Esophagus squamous epithelium (tissue), 5 donors: ENCODE data around the gene FGF12. TPM values are rescaled to one million over a fixed set of nuclear protein-coding genes. Genes with fewer than 3 reads are reported as not detected.

ENCODE experiments used
- DNase-seq: peaks from one replicate; lab custom pipeline; 2025; lab: John Stamatoyannopoulos, UW
- H3K27ac ChIP-seq, 4 donors: fragments of 200-600 bp; sonication (generic); one replicate each; pipeline ENCODE4 v1.5.1; 2016 to 2019; ENCODE audit warnings: mild to moderate bottlenecking in 1 of 4
- H3K27me3 ChIP-seq, 4 donors: fragments of 200-600 bp; sonication (generic); 1 replicate in 3 of 4; 2 replicates in 1 of 4; pipeline versions ENCODE4 v1.5.1 to v1.6.0; 2017 to 2021; ENCODE audit warnings: antibody characterized with exemption in 1 of 4
- H3K36me3 ChIP-seq, 3 donors: fragments of 200-600 bp; sonication (generic); one replicate each; pipeline ENCODE4 v1.5.1; 2016 to 2019
- H3K4me1 ChIP-seq, 3 donors: fragments of 200-600 bp; sonication (generic); one replicate each; pipeline ENCODE4 v1.5.1; 2017 to 2019
- H3K4me3 ChIP-seq, 4 donors: fragments of 200-600 bp; sonication (generic); 1 replicate in 3 of 4; 2 replicates in 1 of 4; pipeline ENCODE4 v1.5.1; 2016 to 2019; ENCODE audit warnings: mild to moderate bottlenecking in 2 of 4, moderate library complexity in 1 of 4
- H3K9me3 ChIP-seq, 3 donors: fragments of 200-600 bp; sonication (generic); one replicate each; pipeline ENCODE4 v1.5.1; 2016 to 2019
- CTCF ChIP-seq, 6 experiments: fragments of 450-650 bp in 4 of 6; fragments of 200-600 bp in 2 of 6; sonication (generic) in 2 of 6; IDR thresholded peaks; one replicate each; pipeline ENCODE4 v1.5.1; 2016 to 2019; ENCODE audit warnings: antibody characterized with exemption in 6 of 6, mild to moderate bottlenecking in 4 of 6, moderate library complexity in 4 of 6
- POLR2A ChIP-seq, 4 donors: fragments of 450-650 bp; IDR thresholded peaks; one replicate each; pipeline ENCODE4 v1.6.1; 2017; ENCODE audit warnings: antibody characterized with exemption in 4 of 4, mild to moderate bottlenecking in 4 of 4, moderate library complexity in 3 of 4
- WGBS, 2 donors: methylation state at CpG; one replicate each; pipeline ENCODE4 v1.1.5; 2018; 5-methylcytosine and 5-hydroxymethylcytosine counted together
- intact Hi-C: fragments of 100-400 bp; cut with DNase I; formaldehyde crosslinking; loops from one replicate; pipeline ENCODE4 v1.15.0; 2022
- total RNA-seq, 4 donors: library from RNA; depleted of rRNA; stranded (reverse); fragments of >200 nt; gene quantifications; one replicate each; pipeline ENCODE4 v1.1.0, GENCODE V29; 2016
- donor health status: DM: yes; HTN: yes; CAD: no.

FGF12 gene
- total RNA-seq, 4 donors from 2014 or later, result 0.18 to 1.6 (median 0.86) TPM

GRCh38 chr3:192445770-192446644, 281.3 kb downstream of the FGF12 start:
- Histone ChIP-seq H3K4me3 (no peak overlapping the region), H3K27ac (no peak overlapping the region), H3K9me3 (no peaks in the 10 kb centered on the region), H3K27me3 (peaks cover 0 to 59% (median 0%) of the 10 kb centered on the region in 4 donors), H3K36me3 (no peaks in the 10 kb centered on the region), H3K4me1 (no peaks in the 10 kb centered on the region)
- intact Hi-C loops, result loop anchor here (10.0 kb wide), 1 partner anchor 1031 kb away; no protein-coding TSS in a partner anchor
- TF ChIP-seq CTCF (IDR thresholded peaks at IDR 0.05) (no peak), POLR2A (IDR thresholded peaks at IDR 0.05) (no peak)
- WGBS, 2 donors, result 18 to 19% methylated on average over 8 to 10 of the region's 10 CpGs
- no peak for DNase-seq

- no peak for TF ChIP-seq POLR2A (IDR thresholded peaks at IDR 0.05)
- no peak for TF ChIP-seq CTCF (IDR thresholded peaks at IDR 0.05)
- H3K4me3 ChIP-seq, result no peak overlapping the region
- no peaks in the 10 kb centered on the region for H3K36me3 ChIP-seq
- WGBS, 2 donors, result 27 to 31% methylated on average over 4 of the region's 4 CpGs
- no peaks in the 10 kb centered on the region for H3K4me1 ChIP-seq
- no peak overlapping the region for H3K27ac ChIP-seq
- intact Hi-C loops, result loop anchor here (10.0 kb wide), 1 partner anchor 1030 kb away; no protein-coding TSS in a partner anchor
- peaks cover 0 to 58% (median 0%) of the 10 kb centered on the region in 4 donors for H3K27me3 ChIP-seq
- DNase-seq, result no peak
- H3K9me3 ChIP-seq, result no peaks in the 10 kb centered on the region
Observed at GRCh38 chr3:192444791-192445106, 282.6 kb downstream of the FGF12 start.

GRCh38 chr3:192444096-192444790, 283.1 kb downstream of the FGF12 start:
- WGBS, 2 donors, result 19 to 23% methylated on average over 12 of the region's 12 CpGs
- Histone ChIP-seq H3K27me3 (peaks cover 0 to 58% (median 0%) of the 10 kb centered on the region in 4 donors), H3K36me3 (no peaks in the 10 kb centered on the region), H3K4me1 (no peaks in the 10 kb centered on the region), H3K4me3 (no peak overlapping the region), H3K9me3 (no peaks in the 10 kb centered on the region), H3K27ac (no peak overlapping the region)
- intact Hi-C loops, result loop anchor here (10.0 kb wide), 1 partner anchor 1029 kb away; no protein-coding TSS in a partner anchor
- no peak for DNase-seq
- peak; percentile 65 to 96 (median 92) for TF ChIP-seq CTCF (IDR thresholded peaks at IDR 0.05)
- TF ChIP-seq POLR2A (IDR thresholded peaks at IDR 0.05), result no peak

- whole genome bisulfite sequencing, 2 donors, result 68 to 71% methylated on average over 3 of the region's 3 CpGs
- peaks cover 0 to 6% (median 0%) of the 10 kb centered on the region in 4 donors for H3K27me3 ChIP-seq
- no peaks in the 10 kb centered on the region for H3K9me3 ChIP-seq
- H3K4me3 ChIP-seq, result no peak overlapping the region
- intact Hi-C loops, result no loop called here
- TF ChIP-seq CTCF (IDR thresholded peaks at IDR 0.05), result no peak
- no peak overlapping the region for H3K27ac ChIP-seq
- no peak for DNase-seq
- H3K36me3 ChIP-seq, result no peaks in the 10 kb centered on the region
- no peaks in the 10 kb centered on the region for H3K4me1 ChIP-seq
Observed at GRCh38 chr3:192435241-192435640, 292.1 kb downstream of the FGF12 start.

- TF ChIP-seq POLR2A (IDR thresholded peaks at IDR 0.05) (no peak), CTCF (IDR thresholded peaks at IDR 0.05) (no peak)
- Histone ChIP-seq H3K4me3 (no peak overlapping the region), H3K36me3 (no peaks in the 10 kb centered on the region), H3K27me3 (peaks cover 0 to 2% (median 0%) of the 10 kb centered on the region in 4 donors), H3K9me3 (no peaks in the 10 kb centered on the region), H3K4me1 (no peaks in the 10 kb centered on the region), H3K27ac (no peak overlapping the region)
- 77 to 86% methylated on average over 2 of the region's 2 CpGs for WGBS, 2 donors
- DNase-seq, result no peak
- intact Hi-C loops, result no loop called here
Observed at GRCh38 chr3:192434186-192434585, 293.2 kb downstream of the FGF12 start.
